Colonic mucosa (tissue), 4 donors: ENCODE measurements around the gene ADGRG7. TPM values are rescaled to one million over a fixed set of nuclear protein-coding genes. Genes with fewer than 3 reads are reported as not detected.

ENCODE experiments used
- DNase-seq: peaks from one replicate; pipeline ENCODE4 v3.0.0-alpha.2; 2020
- H3K27ac ChIP-seq: fragments of 200-600 bp; one replicate; pipeline ENCODE4 v1.8.0; 2021
- H3K27me3 ChIP-seq: fragments of 200-600 bp; one replicate; pipeline ENCODE4 v1.8.0; 2021
- H3K36me3 ChIP-seq: fragments of 200-600 bp; one replicate; pipeline ENCODE4 v1.8.0; 2021
- H3K4me1 ChIP-seq: fragments of 200-600 bp; one replicate; pipeline ENCODE4 v1.8.0; 2021; ENCODE audit warnings: mild to moderate bottlenecking
- H3K4me3 ChIP-seq: fragments of 200-600 bp; one replicate; pipeline ENCODE4 v1.8.0; 2021
- H3K9ac ChIP-seq, 2 donors: one replicate each; pipeline ENCODE4 v1.7.0; 2013; ENCODE audit warnings: control low read depth in 2 of 2, low read depth in 2 of 2, low read length in 2 of 2
- H3K9me3 ChIP-seq: fragments of 200-600 bp; one replicate; pipeline ENCODE4 v1.8.0; 2021
- intact Hi-C: fragments of 100-400 bp; cut with DNase I; formaldehyde crosslinking; loops from one replicate; pipeline ENCODE4 v1.14.1; 2022
- total RNA-seq, 2 donors: library from RNA; stranded (reverse); fragmentation: NEBNext Ultra II Directional in 1 of 2; extraction: Animal tissue kit (Norgen Biotek cat#: 25700) in 1 of 2; gene quantifications; one replicate each; pipeline ENCODE4 v1.2.1, GENCODE V29; 2021
- TF ChIP-seq, protein P1 (sequence below): fragments of 200-600 bp; IDR thresholded peaks from one replicate; pipeline ENCODE4 v1.8.0; 2022; ENCODE audit warnings: antibody characterized with exemption, mild to moderate bottlenecking
- donor health status: healthy.
- donor health status: DM: no; HTN: no; CAD: no.
- donor health status: DM: no; HTN: no; CAD: no.

Gene ADGRG7
- total RNA-seq, 2 donors from 2014 or later: 3.2 to 13.4 TPM

DNA sequence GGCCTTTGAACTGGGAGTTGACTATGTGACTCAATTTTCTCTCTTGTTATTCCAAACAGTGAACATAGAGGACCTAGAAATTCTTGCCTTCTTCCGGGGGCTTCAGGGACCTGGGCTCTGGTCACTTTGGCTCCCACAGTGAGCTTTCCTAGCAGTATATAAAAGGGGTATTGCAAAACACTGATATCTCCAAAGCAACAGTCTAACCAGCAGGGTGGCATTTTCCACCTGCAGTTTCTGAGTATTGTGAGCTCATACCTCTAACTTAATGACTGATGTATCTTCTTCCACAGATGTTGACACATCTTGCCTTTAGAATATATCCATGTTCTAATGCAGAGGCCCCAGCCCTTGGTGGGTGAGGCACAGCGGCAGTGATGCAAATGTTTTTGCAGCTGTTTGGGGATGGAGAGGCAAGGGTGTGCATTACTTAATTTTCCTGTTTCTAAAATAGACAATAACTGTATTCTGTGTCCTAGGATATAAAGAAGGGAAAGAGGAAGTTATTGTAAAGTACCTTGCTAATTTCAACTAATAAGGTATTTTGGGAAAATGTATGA, 45.7 kb upstream of the ADGRG7 start:
- TF ChIP-seq, protein P1, sequence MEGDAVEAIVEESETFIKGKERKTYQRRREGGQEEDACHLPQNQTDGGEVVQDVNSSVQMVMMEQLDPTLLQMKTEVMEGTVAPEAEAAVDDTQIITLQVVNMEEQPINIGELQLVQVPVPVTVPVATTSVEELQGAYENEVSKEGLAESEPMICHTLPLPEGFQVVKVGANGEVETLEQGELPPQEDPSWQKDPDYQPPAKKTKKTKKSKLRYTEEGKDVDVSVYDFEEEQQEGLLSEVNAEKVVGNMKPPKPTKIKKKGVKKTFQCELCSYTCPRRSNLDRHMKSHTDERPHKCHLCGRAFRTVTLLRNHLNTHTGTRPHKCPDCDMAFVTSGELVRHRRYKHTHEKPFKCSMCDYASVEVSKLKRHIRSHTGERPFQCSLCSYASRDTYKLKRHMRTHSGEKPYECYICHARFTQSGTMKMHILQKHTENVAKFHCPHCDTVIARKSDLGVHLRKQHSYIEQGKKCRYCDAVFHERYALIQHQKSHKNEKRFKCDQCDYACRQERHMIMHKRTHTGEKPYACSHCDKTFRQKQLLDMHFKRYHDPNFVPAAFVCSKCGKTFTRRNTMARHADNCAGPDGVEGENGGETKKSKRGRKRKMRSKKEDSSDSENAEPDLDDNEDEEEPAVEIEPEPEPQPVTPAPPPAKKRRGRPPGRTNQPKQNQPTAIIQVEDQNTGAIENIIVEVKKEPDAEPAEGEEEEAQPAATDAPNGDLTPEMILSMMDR: no peak
- H3K36me3 ChIP-seq: no peaks in the 10 kb centered on the region
- DNase-seq: no peak
- no peak overlapping the region for H3K27ac ChIP-seq
- no peaks in the 10 kb centered on the region for H3K27me3 ChIP-seq
- intact Hi-C loops: no loop called here
- no peaks in the 10 kb centered on the region for H3K4me1 ChIP-seq
- no peaks in the 10 kb centered on the region for H3K9me3 ChIP-seq
- H3K4me3 ChIP-seq: no peak overlapping the region
- H3K9ac ChIP-seq: no peak overlapping the region

DNA sequence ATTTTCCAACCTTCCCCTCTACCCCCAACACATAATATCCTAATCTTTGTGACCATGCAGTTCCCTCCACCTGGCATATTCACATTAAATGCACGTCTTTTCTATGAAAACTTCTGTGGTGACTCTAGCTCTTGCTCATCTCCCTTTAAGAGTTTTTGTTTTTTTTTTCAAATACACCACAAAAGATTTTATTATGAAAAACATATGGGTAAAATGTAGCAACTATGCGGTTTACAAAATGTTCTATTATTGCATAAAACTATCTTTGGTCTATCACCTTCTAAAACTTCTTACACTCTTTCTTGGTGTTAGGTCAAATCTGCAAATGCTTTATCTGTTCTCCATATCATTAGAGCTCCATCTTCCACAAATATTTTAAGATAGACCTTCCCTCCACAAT, 38.6 kb upstream of the ADGRG7 start:
- no peak for DNase-seq
- Histone ChIP-seq H3K9me3 (no peaks in the 10 kb centered on the region), H3K4me1 (no peaks in the 10 kb centered on the region), H3K4me3 (no peak overlapping the region), H3K36me3 (no peaks in the 10 kb centered on the region), H3K27me3 (no peaks in the 10 kb centered on the region), H3K27ac (no peak overlapping the region), H3K9ac (no peak overlapping the region)
- TF ChIP-seq, protein P1: no peak
- intact Hi-C loops: no loop called here

GRCh38 chr3:100574536-100574935, 34.9 kb upstream of the ADGRG7 start:
- no peak overlapping the region for H3K9ac ChIP-seq
- intact Hi-C loops: no loop called here
- H3K27me3 ChIP-seq: no peaks in the 10 kb centered on the region
- H3K4me1 ChIP-seq: no peaks in the 10 kb centered on the region
- H3K27ac ChIP-seq: no peak overlapping the region
- H3K4me3 ChIP-seq: no peak overlapping the region
- no peaks in the 10 kb centered on the region for H3K9me3 ChIP-seq
- TF ChIP-seq, protein P1: no peak
- no peaks in the 10 kb centered on the region for H3K36me3 ChIP-seq
- DNase-seq: no peak

DNA sequence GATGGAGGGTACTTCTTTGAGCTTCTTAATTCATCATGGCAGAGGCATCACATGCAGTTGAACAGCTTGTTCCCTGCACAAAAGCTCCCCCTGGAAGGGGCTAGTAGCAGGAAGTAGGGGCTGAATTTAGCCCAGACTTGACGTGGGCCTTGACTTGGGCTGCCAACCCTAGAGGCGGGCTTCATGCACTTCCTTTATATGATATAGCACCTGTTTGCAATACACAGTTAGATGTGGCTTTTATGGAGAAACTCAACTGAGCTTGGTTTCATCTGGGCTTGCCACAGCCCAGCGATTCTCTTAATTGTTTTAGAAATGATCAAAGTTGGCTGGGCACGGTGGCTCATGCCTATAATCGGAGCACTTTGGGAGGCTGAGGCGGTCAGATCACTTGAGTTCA, 33.7 kb upstream of the ADGRG7 start:
- TF ChIP-seq, protein P1: no peak
- Histone ChIP-seq H3K27ac (no peak overlapping the region), H3K9ac (no peak overlapping the region), H3K4me1 (no peaks in the 10 kb centered on the region), H3K4me3 (no peak overlapping the region), H3K36me3 (no peaks in the 10 kb centered on the region), H3K9me3 (no peaks in the 10 kb centered on the region), H3K27me3 (no peaks in the 10 kb centered on the region)
- intact Hi-C loops: no loop called here
- no peak for DNase-seq

- Histone ChIP-seq H3K27me3 (no peaks in the 10 kb centered on the region), H3K9me3 (no peaks in the 10 kb centered on the region), H3K36me3 (no peaks in the 10 kb centered on the region), H3K27ac (no peak overlapping the region), H3K4me1 (no peaks in the 10 kb centered on the region), H3K4me3 (no peak overlapping the region), H3K9ac (no peak overlapping the region)
- intact Hi-C loops: no loop called here
- TF ChIP-seq, protein P1: no peak
- DNase-seq: no peak
Measured at GRCh38 chr3:100577382-100578008, 31.9 kb upstream of the ADGRG7 start.
